Stimulated activated CD4-positive, alpha-beta T cell treated with anti-CD3 and anti-CD28 coated beads, Interleukin-2, amount 100 ng/mL, for 48 hours (primary cell): ENCODE data around the gene ABLIM2.
A peak's percentile ranks its signal among the peaks of the same experiment; 100 is the strongest.

Experiments
- DNase-seq, 2 donors: peaks; one replicate each; pipeline ENCODE4 v3.0.0-alpha.2; 2020

ABLIM2 gene

DNA sequence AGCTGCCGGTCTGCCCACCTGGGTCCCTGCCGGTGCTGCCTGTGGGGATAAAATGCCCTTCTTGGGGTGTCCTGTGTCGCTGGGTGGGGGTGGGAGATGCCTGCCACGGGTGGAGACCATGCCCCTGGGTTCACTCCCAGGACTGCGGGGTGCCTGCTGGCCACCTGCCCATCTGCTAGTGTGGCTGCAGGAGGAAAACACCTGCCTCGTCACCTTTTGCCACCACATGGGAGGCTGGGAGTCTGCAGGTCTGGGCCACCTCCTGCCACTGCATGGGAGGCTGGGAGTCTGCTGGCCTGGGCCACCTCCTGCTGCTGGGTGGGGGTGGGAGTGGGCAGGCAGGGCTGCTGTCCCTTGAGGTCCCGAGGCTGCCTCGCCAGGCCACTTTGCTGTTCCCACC lies 160.2 kb downstream of the ABLIM2 start:
- no peak for DNase-seq

DNA sequence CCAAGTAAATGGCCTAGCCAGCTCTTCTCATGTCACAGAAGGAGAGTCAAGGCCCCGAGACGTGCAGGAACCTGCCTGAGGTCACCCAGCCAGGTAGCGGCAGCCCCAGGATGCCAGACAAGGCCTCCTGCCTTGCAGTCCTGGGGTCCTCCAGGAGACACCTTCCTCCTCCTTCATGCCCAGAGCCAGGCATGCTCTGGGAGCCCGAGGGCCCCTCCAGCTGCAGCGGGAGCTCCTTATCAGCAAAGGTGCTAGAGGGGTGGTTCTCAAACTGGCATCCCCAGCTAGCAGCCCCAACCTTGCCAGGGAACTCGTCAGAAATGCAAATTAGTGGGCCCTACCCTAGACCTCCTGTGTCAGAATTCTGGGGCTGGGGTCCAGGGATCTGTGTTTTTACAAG lies 162.7 kb downstream of the ABLIM2 start:
- DNase-seq, result no peak

DNA sequence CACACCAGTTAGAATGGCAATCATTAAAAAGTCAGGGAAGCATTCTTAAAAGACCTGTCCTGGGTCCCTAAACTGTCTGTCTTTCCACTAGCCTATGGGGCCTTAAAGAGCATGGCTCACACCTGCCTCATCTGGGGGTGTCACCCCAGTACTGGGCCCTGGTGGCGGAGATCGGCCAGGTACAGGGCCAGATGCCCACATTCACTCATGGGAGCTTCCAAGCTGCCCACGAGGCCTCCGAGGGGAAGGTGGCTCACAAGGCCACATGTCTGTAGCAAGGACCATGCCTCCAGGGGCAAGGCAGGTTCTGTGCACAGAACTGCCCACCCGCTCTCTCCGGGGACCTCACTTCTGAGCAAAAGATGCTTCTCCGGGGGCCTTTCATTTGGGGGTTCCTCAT lies 163.5 kb downstream of the ABLIM2 start:
- no peak for DNase-seq

DNA sequence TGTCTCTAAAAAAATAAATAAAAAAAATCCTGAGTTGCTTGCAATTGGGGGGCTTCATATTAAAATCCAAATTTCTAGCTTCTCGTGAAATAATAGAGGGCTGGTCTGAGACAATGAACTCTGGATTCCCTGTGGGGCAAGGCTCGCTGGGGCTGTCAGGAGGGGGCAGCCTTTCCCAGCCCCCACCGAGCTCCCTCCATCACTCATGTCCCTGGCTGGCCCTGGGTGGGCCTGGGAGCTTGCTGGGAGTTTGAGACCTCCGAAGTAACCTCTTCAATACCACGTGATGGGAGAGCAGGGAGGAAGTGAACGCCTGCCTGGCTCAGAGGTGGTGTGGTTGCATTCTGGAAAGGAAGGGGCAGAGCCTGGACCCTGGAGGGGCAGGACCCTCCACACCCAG lies 164.9 kb downstream of the ABLIM2 start:
- DNase-seq, result no peak

DNA sequence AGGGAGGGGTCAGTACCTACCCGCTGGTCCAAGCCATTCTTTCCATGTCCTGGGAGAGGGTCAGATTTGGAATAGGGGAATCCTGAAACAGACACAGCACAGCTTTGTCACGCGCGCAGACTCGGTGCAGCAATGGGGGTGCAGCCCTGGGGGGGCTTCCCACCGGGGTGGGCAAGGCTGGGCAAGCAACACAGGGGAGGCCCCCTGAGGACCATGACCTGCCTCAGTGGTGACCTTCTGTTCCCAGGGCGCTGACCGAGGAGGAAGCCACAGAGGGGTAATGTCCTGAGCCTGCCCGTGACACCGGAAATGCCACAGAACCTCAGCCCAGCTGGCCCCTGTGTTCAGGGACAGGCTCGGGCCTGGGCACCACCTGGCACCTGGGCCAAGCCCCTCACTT lies 165.8 kb downstream of the ABLIM2 start:
- DNase-seq, result no peak

DNA sequence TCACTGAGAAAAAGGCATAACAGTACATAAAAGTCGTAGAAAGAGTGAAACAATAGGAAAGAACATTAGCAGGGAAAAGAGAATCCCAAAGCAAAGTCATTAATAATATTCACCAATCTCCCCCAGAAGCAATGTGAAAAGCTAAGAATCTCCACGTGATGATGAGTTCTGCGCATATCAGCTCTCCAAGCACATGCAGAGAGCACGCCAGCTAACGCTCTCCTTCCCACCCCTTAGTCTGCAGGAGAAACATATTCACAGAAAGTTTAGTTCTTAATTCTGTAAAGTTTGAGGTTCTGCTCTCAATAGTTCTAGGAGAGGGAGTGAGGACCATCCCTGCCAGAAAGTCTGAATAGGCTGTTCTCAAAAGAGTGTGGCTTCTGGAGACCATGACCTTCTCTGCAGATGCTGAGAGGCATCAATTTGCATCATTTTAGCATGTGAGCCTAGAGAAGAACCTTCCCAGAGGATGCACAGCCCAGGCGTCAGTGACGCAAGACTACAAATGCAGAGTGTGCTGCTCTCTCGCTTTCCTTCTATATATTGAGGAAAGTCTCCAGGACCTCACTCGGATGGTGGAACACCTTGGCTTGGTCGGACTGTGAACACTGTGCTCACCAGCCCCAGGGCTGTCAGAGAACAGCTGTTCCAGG lies 167.7 kb downstream of the ABLIM2 start:
- DNase-seq, result no peak

DNA sequence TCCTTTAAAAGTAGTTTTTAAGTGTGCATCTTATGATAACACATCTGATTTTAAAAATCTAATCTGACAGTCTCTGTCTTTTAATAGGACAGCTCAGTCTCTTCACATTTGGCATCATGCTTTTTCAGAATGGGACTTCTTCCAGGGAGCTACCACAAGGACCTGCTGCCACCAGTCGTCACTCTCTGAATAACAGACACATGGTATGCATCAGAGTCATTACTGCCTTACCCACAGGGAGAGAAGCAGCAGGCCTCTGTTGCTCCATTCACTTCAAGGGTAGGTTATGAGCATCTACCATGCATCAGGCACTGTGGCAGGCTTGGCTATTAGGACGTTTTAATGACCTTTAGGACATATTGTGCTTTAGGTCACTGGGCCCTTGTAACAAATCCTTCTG lies 169.0 kb downstream of the ABLIM2 start:
- DNase-seq, result no peak

DNA sequence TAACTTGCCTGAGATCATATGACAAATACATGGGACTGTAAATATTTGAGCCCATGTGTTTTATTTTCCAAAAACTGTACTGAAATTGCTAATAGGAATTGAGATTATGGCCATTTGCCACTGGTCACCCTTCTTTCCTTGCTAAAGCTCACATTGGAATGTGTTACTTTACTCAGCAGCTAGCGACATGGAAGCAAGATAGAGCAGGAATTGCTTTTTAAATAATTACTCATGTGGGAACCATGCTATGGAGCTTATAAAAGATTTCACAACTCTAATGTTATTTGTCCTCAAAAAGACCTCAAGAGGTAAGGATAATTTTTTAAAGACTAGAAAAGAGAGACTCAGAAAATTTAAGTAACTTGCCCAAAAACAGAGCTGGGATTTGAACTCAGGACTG lies 170.2 kb downstream of the ABLIM2 start:
- no peak for DNase-seq

DNA sequence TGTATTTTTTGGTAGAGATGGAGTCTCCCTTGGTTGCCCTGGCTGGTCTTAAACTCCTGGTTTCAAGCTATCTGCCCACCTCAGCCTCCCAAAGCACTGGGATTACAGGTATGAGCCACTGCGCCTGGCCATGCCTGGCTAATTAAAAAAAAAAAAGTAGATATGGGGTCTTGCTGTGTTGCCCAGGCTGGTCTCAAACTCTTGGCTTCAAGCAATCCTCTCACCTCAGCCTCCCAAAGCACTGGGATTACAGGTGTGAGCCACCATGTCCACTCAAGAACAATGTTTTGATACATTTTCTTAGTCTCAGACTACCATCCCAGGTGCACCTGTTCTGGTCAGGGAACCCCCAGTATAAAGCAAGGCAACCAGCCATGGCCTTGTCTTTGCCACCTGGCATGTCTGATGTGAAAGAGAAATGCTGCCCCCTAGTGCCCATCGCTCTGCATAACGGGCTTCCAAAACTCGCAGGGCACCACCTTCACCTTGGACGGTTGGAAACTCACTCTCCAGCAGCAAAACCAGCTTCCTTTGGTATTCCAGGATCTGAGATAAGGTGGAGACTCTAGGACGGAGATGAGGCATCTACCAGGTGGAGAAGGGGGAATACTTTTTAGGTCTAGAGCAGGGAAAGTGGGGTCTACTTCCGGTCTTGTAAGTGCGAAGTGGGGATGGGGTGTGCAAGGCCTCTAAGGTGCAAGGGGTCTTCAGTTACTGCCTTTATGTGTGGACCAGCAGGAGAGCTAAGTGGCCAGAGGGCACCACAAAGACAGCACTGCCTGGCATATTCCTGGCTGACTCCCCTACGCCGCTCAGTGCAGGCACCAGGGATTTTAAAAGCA lies 171.2 kb downstream of the ABLIM2 start:
- peak; percentile 79 to 81 for DNase-seq

DNA sequence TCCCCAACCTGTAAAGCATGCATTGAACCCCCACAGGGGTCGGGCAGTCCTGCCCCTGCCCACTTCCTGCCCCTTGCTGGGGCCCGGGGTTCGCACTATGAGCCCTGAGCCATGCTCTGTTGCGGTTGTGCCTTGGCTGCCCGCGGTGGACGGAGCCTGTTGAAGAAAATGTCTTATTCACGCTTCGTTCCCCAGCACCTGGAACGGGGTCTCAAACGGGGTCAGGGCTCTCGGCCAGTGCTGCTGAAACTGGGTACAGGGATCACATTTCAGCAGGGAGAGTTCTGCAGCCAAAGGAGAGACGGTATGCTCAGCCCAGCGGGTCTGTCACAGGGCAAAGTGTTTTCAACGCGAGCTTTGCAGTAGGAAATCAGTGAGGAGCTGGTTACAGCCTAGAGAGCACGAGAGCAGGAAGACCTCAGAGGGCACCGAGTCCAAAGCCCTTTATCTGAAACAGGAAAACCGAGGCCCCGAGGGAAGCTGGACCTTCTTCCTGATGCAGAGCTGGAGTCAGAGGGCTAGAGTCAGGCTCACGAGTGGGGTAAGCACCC lies 172.6 kb downstream of the ABLIM2 start:
- no peak for DNase-seq

DNA sequence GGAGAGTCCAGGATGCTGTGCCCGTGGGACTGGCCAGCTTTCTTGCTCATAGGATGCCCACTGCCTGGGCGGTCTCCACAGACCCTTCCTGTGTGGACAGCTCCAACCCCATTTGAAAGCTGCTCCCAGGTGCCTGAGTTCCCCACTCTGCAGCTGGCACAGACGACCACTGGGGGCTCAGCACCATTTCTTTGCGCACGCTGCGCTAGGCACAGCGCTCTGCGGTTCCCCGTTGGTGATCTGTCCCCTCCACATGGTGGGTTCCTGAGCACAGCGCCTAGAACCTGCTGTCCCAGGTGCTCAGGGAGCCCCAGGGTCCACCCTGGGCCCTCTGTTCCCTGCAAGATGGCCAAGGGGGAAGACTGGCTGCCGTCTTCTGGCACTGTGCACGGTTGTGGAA lies 173.5 kb downstream of the ABLIM2 start:
- no peak for DNase-seq

DNA sequence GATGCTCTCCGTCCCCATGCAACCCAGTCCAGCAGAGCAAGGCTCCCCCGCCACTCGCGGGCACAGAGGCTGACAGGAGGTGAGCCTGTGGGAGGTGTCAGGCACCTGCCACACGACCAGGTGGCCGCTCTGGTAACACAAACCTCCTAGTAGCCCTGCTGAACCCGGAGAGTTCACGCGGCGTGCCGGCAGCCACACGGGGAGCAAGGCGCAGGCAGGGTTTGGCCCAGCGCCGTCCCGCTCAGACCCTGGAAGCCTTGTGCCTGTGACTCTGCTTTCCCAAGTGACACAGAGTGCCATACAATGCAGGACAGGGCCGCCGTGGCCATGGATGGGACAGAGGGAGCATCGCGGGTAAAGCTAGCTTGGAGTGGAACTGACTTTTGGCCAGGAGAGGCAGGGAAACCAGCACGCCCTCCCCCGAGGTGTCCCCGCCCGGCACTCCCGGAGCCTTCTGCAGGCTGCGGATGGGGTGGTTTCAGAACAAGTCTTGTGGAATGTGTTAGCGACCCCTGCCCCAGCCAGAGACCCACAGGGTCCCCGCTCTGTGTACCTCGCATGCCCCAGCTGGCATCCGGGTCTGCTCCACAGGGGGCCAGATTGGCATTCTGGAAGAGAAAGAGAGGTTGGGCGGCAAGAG lies 174.2 kb downstream of the ABLIM2 start:
- no peak for DNase-seq

DNA sequence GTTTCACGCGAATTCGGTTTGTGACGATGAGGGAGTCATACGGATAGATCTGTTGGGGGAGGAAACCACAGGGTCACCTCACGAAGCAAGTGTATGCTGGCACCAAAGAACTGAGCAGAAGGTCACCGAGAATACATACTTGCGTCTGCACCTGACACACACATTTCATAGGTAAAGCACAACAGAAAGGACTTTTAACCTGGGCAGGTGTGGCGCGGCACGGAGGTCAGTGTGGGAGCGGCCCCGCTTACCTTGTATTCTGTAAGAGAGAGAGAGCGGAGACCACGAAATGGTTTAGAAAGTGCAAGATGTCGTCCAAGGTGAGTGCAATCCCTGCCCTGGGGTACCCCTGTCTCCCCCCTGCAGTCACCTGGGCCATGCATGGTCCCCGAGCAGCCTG lies 175.3 kb downstream of the ABLIM2 start:
- DNase-seq, result no peak

DNA sequence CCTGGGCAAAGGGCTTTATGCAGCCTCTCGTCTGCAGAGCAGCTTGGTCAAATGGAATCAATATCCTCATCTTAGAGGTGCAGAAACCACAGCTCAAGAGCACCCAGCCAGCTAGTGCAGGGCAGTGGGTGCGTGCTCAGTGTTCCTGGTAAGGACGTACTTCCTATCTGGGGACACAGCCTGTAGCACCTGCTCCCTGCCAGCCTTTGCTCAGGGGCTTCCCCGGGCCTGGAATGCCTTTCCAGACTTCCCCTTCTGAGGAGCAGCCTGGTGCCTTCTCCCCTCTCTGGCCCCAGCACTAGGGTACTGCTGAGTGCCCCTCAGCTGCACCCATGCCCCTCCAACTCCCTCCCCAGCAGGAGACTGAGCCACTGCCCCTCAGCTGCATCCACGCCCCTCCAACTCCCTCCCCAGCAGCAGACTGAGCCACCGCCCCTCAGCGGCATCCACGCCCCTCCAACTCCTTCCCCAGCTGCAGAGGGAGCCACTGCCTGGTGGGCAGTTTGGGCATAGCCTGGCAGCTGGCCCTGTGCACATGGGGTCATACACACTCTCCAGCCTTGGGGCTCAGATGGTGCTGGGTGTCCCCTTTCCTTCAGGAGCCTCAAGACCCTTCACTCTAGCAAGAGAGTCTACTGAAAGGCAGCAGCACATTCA lies 176.7 kb downstream of the ABLIM2 start:
- DNase-seq, result no peak

DNA sequence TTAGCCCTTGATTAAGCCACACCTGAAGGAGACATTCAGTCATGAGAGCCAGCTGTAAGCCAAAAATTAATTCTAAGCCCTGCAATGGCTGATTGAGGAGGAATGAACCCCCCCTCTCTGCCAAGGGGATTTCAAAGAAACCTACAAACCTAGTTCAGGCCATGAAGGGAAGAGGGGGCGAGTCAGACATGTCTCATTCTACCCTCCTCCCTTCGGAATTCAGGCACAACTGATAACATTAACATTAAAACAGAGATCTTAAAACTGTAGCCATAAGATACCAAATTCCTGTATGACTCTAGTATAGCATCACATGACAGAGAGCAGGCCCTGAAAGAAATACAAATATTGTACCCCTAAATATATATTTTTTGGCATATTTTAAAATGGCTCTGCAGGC lies 178.6 kb downstream of the ABLIM2 start:
- DNase-seq, result no peak

DNA sequence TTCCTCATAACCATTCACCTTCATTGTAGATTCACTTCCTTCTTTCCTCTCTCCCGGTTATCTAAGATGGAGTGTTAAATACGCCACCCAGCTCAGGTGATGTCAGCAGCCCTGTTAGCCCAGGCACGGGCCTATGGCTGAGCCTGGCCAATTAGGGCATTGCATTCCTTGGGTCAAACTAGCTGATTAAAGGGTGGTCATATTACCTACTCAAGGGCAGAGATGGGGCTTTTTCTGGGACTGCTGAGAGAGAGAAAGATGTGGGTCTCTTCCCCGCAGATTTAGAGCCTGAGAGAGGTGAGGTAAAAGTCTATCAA lies 179.0 kb downstream of the ABLIM2 start:
- DNase-seq, result no peak

DNA sequence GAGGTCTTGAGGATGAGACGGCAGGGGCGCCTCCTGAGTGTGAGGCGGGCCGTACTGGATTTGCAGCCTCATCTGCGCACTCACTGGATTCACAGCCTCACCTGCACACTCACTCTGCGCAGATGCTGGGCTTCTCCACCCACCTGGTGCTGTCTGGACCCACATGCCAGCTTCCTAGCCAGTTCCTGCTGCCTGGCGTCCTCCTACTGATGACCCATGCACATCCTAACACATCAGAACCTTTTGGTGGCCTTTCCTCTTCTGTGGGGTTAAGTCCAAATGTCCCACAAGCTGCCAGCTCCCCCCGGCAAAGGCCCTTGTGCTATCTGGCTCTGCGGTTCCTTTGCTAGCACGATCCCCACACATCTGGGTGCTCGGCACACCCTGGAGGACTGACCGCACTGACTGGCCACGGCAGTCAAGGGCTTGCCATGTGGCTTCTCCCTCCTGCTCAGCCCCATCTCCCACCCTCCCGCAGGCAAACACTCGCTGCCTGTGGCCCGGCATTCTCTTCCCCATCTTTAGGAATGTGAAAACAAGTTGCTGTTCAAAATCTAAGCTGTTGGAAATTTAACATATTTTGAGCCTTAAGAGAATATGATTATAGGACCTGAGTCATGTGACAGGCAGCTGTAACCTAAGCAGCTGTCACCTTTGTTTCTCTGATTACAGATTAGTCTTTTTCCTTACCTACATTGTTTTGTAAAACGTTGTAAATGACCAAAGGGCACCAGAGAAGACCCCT lies 179.5 kb downstream of the ABLIM2 start:
- DNase-seq, result no peak

DNA sequence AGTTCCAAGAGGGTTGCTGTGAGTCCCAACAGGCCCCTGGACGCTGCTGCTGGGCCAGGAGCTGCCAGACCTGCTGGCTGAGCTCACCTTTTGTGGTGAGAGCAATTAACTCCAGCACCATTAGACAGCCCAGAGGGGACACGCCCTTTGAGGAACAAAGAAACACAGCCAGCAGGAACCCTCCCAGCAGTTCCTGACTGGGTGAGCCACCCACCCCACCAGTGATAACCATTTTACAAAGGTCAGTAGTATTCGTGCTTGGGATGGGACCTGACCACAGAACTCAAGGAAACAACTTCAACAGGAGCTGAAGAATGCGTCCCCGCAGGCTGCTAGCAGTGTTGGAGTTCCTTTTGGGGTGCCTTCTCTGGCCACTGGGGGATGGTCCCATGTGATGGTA lies 180.1 kb downstream of the ABLIM2 start:
- no peak for DNase-seq

DNA sequence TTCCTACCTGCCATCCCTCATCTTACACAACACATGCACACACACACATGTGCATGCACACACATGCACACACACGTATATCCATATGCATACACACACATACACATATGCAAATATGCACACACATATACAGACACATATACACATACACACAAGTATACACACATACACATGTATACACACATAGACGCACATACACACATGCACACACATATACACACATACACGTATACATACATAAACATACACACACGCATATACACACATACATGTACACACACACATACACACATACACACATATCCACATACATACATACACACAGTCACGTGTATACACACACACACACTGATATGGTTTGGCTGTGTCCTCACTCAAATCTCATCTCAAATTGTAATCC lies 182.0 kb downstream of the ABLIM2 start:
- DNase-seq, result no peak

DNA sequence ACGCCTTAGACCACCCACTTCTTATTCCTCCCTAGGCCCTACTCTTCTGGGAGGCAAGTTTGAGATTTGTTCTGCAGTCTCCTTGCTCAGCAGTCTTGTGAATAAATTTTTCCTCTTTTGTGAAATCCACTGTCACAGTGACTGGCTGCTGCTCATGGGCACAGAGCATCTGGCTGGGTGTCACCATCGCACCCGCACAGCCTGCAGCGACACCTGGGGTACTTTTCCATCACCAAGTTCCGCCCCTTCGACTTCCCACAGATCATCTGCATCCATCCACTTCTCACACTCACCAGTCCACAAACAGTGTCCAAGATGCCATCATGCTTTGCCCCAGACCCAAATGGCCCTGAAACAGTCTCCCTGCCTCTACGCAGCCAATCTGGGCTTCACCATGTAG lies 182.6 kb downstream of the ABLIM2 start:
- DNase-seq, result no peak

DNA sequence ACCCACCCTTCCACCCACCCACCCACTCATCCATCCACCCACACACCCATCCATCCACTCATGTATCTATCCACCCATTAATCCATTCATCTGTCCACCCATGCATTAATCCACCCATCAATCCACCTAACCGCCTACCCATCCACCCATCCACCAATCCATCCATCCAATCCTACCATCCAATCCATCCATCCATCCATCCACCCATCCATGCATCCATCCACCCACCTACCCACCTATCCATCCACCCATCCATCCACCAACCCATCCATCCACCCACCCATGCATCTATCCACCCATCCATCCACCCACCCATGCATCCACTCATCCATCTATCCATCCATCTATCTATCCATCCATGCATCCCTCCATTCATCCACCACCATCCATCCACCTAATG lies 184.2 kb downstream of the ABLIM2 start:
- no peak for DNase-seq

DNA sequence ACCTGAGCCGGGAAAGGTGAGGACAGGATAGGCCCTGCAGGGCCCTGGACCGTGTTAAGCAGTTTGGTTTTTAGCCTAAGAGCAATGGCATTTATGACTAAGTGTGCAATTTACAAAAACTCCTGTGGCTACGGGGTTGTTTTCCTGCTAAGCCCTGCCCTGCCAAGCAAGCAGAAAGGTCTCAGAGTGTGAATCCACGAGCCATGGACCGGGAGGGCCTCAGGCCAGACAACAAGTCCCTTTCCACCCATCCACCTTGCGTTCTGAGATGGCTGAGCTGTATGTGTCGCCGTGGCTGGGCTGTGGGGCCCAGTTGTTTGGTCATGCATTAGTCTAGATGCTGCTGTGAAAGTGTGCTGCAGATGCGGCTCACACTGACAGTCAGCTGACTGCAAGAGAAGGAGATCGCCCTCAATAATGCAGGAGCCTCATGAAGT lies 185.1 kb downstream of the ABLIM2 start:
- no peak for DNase-seq
